ENCODE results near the gene GNAQ. TPM values are rescaled to one million over a fixed set of nuclear protein-coding genes. Genes with fewer than 3 reads are reported as not detected.

GNAQ gene
- total and polyA plus RNA-seq, 4 donors: 24.6 to 86.2 (median 51.4) TPM

GRCh38 chr9:77857513-77858259, 173.9 kb downstream of the GNAQ start:
- no peak for ATAC-seq (ENCODE audit: insufficient read depth, low FRiP score)
- WGBS, 2 donors: 80 to 91% methylated on average over 2 of the region's 2 CpGs
- H3K9ac ChIP-seq (ENCODE audit: insufficient read depth in 1 of 2, low read length in 2 of 2): no peak overlapping the region
- no peak for DNase-seq
- no peaks in the 10 kb centered on the region for H3K27me3 ChIP-seq (ENCODE audit: control insufficient read depth in 3 of 3, insufficient read depth in 3 of 3, low read length in 2 of 3)
- TF ChIP-seq CTCF (IDR thresholded peaks at IDR 0.05; ENCODE audit: control extremely low read depth, extremely low read depth): no peak
- H3K36me3 ChIP-seq (ENCODE audit: control insufficient read depth in 4 of 4, insufficient read depth in 4 of 4, low read length in 4 of 4): peaks cover 0 to 4% (median 3%) of the 10 kb centered on the region in 4 donors
- H3K27ac ChIP-seq (ENCODE audit: low read depth in 1 of 2, low read length in 1 of 2): no peak overlapping the region
- H3K4me1 ChIP-seq (ENCODE audit: control insufficient read depth in 5 of 5, insufficient read depth in 5 of 5, low read length in 5 of 5): peaks cover 3 to 9% (median 4%) of the 10 kb centered on the region in 5 donors
- H3K9me3 ChIP-seq (ENCODE audit: control insufficient read depth in 4 of 4, insufficient read depth in 3 of 4, low read length in 3 of 4): no peaks in the 10 kb centered on the region
- no peak overlapping the region for H3K4me3 ChIP-seq

GRCh38 chr9:77856615-77857014, 175.0 kb downstream of the GNAQ start:
- Histone ChIP-seq H3K9ac (ENCODE audit: insufficient read depth in 1 of 2, low read length in 2 of 2) (no peak overlapping the region), H3K27ac (ENCODE audit: low read depth in 1 of 2, low read length in 1 of 2) (no peak overlapping the region), H3K27me3 (ENCODE audit: control insufficient read depth in 3 of 3, insufficient read depth in 3 of 3, low read length in 2 of 3) (no peaks in the 10 kb centered on the region)

GRCh38 chr9:77854916-77855311, 176.7 kb downstream of the GNAQ start:
- DNase-seq (no peak), ATAC-seq (ENCODE audit: insufficient read depth, low FRiP score) (no peak)
- H3K9ac ChIP-seq (ENCODE audit: insufficient read depth in 1 of 2, low read length in 2 of 2): no peak overlapping the region
- H3K4me1 ChIP-seq (ENCODE audit: control insufficient read depth in 5 of 5, insufficient read depth in 5 of 5, low read length in 5 of 5): peaks cover 3 to 15% (median 4%) of the 10 kb centered on the region in 5 donors
- peaks cover 0 to 4% (median 2%) of the 10 kb centered on the region in 4 donors for H3K36me3 ChIP-seq (ENCODE audit: control insufficient read depth in 4 of 4, insufficient read depth in 4 of 4, low read length in 4 of 4)
- no peak for TF ChIP-seq CTCF (IDR thresholded peaks at IDR 0.05; ENCODE audit: control extremely low read depth, extremely low read depth)
- H3K27ac ChIP-seq (ENCODE audit: low read depth in 1 of 2, low read length in 1 of 2): no peak overlapping the region
- H3K9me3 ChIP-seq (ENCODE audit: control insufficient read depth in 4 of 4, insufficient read depth in 3 of 4, low read length in 3 of 4): no peaks in the 10 kb centered on the region
- WGBS, 2 donors: 45 to 85% methylated on average over 1 of the region's 1 CpG
- H3K4me3 ChIP-seq: no peak overlapping the region
- no peaks in the 10 kb centered on the region for H3K27me3 ChIP-seq (ENCODE audit: control insufficient read depth in 3 of 3, insufficient read depth in 3 of 3, low read length in 2 of 3)

More at GRCh38 chr9:77856615-77857014, 175.0 kb downstream of the GNAQ start:
- 37 to 38% methylated on average over 1 of the region's 1 CpG for WGBS, 2 donors
- Histone ChIP-seq H3K36me3 (ENCODE audit: control insufficient read depth in 4 of 4, insufficient read depth in 4 of 4, low read length in 4 of 4) (peaks cover 0 to 4% (median 3%) of the 10 kb centered on the region in 4 donors), H3K4me3 (no peak overlapping the region), H3K4me1 (ENCODE audit: control insufficient read depth in 5 of 5, insufficient read depth in 5 of 5, low read length in 5 of 5) (peaks cover 3 to 10% (median 4%) of the 10 kb centered on the region in 5 donors), H3K9me3 (ENCODE audit: control insufficient read depth in 4 of 4, insufficient read depth in 3 of 4, low read length in 3 of 4) (no peaks in the 10 kb centered on the region)
- ATAC-seq (ENCODE audit: insufficient read depth, low FRiP score) (no peak), DNase-seq (no peak)
- TF ChIP-seq CTCF (IDR thresholded peaks at IDR 0.05; ENCODE audit: control extremely low read depth, extremely low read depth): no peak
